ENCODE data around the gene FUT9.

DNA sequence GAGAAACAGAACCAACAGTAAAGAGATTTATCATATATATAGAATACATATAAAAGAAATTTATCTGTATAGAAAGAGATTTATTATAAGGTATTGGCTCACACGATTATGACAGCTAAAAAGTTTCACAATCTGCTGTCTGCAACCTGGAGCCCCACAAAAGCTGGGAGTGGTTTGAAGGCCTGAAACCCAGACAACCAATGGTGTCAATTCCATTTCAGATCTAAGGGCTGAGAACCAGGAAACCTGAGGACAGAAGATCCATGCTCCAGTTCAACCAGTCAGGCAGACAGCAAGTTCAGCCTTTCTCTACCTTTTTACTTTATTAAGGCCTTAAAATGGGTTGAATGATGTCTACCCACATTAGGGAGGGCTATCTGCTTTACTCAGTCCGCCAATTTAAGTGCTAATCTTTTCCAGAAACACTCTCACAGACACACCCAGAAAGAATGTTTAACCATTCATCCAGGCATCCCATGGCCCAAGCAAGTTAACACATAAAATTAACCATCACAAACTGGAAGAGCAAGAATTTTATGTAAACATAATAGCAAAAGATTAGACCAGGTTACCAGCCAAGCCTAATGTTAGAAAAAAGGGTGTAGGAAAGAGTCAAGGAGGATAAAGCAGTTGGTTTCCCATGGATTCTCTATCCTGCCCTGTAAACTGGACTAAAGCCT, 170.9 kb downstream of the FUT9 start:
- TF ChIP-seq EZH2 (IDR thresholded peaks at IDR 0.05) = no peak
- TF ChIP-seq, protein P1, sequence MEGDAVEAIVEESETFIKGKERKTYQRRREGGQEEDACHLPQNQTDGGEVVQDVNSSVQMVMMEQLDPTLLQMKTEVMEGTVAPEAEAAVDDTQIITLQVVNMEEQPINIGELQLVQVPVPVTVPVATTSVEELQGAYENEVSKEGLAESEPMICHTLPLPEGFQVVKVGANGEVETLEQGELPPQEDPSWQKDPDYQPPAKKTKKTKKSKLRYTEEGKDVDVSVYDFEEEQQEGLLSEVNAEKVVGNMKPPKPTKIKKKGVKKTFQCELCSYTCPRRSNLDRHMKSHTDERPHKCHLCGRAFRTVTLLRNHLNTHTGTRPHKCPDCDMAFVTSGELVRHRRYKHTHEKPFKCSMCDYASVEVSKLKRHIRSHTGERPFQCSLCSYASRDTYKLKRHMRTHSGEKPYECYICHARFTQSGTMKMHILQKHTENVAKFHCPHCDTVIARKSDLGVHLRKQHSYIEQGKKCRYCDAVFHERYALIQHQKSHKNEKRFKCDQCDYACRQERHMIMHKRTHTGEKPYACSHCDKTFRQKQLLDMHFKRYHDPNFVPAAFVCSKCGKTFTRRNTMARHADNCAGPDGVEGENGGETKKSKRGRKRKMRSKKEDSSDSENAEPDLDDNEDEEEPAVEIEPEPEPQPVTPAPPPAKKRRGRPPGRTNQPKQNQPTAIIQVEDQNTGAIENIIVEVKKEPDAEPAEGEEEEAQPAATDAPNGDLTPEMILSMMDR (IDR thresholded peaks at IDR 0.05) = no peak
- TF ChIP-seq EZH2phosphoT487 (IDR thresholded peaks at IDR 0.05) = no peak

Data from neural progenitor cell (in vitro differentiated cells).